Activated CD4-positive, alpha-beta T cell treated with anti-CD3 and anti-CD28 coated beads, Interleukin-10, Interleukin-2, amounts not matched to agents 100 ng/mL and 50 ng/mL, durations not matched to agents 16 hours and 8 hours (primary cell): ENCODE measurements around the gene CDKAL1.

Experiments used
- DNase-seq: peaks from one replicate; pipeline ENCODE4 v3.0.0-alpha.2; 2020

The CDKAL1 gene

DNA sequence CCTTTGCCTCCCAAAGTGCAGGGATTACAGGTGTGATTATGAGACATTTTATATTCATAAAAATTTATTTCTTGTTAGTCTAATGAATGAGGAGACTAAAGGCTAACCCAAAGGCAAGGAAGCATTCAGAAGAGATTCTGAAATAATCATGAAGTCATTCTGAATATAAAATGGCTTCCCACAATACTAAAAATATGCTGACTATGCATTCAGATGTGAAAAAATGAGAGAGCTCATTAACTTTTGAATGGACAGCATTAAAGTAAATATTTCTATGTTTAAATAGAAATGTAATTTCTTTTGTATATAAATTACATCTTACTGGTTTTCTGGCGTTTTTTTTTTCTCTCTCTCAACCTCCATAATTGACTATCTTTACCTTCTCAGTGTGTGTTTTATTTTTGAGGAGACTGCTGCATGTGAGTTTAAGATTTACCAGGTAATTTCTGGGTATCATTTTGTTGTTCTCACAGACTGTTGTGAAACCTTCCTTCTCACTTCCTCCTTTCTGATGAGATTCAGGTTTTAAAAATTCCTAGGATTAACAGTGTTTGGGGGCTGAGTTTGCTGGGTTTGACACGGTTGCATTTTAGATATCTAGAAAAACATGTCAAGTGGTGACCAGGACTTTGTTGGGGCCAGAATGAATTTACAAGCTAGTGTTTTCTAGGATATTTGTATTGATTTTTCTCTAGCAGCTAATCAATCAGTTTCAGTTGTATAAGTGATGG lies 316.6 kb downstream of the CDKAL1 start:
- no peak for DNase-seq

DNA sequence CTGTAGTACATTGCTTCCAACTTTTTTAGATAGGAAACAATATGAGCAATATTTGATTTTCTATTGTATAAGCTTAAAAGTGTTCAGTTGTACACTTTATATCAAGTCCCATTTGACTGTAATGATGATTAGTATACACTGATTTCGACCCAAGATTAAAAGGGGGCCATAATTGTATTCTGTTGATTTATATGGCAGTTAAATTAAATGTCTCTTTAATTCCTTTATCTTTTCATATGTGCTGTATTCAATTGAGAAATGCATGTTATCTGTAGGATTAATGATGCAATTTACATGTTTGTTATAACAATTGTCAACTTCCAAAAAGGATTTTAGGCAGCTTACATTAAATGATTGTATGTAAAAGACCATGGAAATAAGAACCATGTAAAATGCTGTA lies 317.5 kb downstream of the CDKAL1 start:
- DNase-seq: no peak

DNA sequence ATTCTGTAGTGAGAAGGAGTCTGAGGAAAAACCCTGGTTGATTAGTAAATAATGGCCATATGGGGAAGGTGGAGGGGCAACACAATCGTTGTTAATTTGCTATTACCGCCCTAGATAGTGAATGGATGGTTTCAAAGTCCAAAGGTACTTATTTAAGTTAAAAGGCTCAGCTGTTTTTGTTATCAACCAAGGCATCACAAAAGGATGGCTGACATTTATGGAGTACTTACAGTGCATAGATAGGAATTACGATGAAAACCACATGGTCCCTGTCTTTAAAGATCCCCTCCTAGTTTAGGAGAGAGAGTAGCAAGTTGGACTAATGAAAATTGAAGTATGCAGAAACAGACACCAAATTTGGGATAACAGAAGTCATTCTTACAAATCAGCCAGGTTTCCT lies 319.6 kb downstream of the CDKAL1 start:
- no peak for DNase-seq

DNA sequence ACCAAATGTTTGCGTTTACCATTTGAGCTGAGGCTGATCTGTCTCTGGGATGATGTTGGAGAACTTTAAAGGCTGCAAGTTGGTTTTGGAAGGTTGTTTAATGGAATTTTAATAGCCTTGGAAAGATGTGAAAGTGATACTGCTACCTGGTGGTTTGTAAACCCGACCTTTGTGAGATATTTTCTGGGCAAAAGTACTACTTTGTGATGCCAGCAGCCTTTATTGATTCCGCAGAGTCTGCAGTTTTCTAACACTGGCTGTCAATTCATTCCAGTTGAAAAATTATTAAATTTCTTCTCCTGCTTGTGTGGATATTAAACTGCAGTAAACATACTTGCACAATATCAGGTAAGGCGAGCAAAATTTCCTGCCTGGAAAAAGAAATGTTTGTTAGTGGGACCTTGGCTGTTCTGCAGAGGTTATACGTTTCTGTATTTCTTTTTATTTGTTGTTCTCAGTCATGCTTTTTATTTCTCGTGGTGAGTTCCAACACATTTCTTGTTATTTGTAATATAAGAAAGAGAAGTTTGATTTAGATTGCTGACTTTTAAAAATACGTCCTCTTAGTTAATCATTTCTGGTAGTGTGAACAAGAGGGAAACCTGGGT lies 322.5 kb downstream of the CDKAL1 start:
- DNase-seq: no peak

DNA sequence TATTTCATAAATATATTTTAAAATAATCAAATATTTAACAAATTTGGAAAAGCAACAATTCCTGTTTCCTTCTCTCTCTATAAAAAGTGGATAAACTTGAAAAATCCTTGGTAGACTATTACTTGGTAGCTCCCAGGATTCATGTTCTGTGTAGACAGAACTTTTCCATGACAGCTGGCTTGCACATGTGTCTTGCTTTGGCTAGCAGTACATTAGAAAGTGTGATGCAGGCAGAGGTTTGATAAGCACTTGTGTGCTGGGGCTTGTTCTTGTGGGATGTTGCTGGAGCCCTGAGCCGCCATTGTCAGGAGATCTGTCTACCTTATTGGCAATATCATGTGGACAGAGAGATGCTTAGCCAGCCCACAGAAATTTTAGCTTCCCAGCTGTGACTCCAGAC lies 327.2 kb downstream of the CDKAL1 start:
- DNase-seq: no peak

DNA sequence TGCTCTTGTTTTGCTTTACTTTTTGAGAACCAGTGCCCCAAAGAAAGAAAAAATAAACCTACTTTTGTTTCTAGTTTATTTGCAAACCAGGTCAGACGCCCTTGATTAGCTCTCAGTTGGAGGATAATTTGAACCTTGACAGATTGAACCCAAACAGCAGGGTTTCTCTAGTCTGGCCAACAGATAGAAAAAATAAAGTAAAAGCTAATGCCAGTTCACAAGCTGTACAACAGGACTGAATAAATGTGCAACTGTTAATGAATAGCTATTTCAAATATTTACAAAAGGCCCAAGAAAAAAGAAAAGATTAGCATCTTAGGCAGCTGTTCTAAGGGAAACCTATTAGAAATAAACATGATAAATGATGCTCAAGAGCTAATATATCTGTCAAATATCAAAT lies 331.8 kb downstream of the CDKAL1 start:
- no peak for DNase-seq

DNA sequence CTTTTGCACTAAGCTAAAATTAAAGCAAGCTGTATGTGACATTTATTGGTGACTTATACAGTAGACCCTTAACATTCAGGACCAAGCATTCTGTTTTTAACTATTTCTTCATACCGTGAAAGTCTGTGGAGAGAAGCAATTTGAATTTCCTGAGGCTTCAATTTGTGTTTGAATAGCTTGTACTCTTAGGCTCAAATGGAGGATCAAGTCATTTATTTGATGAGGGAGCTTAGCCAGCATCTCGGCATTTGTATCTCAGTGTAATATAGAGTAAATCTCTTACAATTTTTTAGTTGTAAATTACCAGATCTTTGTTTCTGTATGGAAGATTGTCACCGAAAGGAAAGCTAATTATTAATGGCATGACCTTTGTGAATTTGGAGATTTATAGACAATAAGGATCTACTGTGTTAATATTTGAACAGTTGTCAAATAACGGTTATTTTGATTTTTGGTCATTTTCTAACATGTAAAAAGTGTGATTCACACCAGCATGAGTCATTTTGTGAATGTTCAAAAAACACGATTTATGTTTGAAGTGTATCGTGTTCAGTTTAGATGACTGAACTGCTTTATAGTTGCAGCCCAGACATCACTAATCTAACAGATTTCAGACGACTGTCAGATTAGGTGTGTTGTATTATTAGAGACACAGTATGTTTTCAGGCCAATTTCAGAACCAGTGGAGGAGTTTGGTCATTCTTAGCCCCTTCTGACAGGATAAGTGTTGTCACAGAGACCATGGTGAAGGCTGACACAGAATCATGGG lies 332.9 kb downstream of the CDKAL1 start:
- DNase-seq: peak; percentile 10

DNA sequence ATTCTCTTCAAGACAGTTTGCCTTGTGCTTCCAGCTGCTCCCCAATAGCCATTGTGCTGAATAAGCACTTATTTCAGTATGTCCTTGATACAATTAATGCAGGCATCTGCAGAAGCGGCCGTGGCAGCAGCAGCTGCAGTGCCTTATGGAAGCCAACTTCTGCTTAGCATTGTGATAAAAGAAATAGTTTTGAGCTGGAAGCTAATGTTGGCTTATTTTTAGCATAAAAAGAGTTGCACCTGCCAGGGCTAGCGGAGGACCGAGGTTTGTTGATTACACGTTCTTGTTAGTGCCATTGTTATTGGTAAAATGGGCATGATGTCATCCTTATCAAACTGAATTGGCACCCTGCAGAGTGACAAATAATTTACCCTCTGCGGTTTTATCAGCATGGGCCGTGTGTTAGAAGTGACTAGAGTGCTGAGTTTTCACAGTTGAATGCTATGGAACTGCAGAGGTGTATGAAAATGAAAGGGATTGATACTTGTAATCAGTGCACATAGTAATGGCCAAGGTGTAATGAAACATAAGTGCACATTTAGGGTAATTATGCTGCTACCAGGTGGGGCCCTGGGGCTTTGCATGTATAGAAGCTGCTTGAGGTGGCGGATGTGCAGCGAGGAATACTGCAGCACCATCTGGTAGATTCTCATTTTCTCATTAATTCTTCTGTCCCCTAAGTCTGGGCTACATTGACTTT lies 334.3 kb downstream of the CDKAL1 start:
- DNase-seq: no peak

DNA sequence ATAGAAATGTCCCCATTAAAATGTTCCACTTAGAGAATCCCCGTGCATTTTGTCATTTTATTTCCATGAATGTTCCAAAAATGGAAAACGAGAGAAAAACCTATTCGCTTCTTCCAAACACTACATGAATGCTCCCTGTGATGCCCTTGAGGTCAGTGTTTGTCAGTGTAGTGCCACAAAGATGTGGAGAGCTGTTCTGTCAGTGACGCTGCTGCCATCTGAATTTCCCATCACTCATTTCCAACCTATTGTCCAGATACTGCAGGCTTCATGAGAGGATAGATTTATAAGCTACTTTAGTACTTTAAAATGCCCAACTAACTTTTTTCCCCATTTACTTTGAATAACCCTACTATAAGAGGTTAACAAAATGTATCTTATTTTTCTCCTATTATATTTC lies 335.8 kb downstream of the CDKAL1 start:
- DNase-seq: no peak

DNA sequence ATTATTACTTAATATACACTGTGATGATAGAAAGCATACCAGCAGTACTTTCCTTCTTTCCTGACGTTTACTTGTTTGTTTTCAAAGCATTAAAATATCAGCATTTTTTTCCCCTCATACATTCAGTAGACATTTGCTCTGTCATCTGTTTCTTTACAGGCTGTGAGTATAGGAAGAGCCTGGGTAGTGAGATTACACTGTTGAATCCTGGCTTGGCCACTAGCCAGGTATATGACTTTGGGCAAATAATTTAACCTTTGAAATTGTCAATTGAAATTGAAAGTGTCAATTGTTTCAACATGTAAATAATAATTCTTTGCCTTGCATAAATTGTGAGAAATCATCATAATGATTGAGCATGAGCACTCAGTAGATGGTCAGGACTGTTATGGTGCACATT lies 336.2 kb downstream of the CDKAL1 start:
- DNase-seq: no peak

DNA sequence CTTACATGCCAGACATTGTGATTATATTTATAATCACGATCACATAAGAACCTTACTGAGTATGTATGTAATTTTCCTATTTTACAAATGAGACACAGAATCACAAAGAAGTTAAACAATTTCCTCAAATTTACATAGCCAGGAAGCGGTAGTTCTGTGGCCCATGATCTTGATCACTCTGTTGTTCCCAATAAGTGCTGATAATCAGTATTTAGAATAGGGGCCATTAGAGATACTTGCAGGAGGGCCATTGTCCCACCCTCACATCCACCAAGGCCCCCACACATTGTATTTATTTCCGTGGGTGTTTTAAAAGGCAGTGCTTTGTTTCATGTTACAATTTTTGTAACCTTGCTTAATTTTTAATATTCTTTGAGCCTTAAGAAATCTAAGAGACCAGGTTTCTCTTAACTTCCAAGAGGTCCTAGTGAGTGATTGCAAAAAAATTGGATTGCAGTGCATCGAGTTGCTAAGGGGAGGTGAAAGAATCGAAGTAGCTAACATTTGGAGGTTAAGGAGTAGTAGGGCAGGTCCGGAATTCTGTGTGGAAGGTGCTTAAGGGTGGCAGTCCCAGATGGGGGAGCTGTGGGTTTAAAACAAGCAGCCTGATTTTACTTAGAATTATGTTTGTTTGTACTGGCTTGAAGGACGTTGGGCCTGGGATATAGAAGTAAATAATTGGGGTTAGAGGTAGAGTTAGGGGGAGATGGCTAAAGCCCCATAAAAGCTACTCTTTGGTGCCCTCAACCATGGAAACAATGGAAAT lies 339.4 kb downstream of the CDKAL1 start:
- DNase-seq: no peak

DNA sequence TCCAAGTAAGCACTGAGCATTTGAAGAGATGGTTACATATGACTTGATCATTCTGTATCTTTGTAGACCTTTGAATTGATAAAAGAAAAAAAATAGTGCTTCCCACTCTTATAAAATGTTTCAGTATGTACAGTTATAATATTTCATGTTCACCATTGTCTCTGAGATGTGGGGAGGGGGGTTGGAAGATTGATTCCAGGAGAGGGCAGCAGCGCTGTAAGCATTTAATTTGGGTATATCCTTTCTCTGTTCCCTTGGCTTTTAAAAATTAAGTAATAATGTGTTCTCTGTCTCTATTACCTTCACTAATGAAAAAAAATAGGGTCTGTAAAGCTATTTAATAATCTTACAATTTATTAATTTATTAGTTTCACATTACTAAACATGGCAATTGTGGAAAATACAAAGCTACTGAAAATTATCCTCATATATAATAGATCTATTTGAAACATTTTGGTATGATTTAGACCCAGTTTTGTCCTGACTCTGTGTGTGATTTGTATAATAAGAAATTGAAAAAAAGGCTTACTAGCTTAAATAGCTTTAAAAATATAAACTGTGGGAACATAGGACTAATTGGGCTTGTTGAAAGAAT lies 341.2 kb downstream of the CDKAL1 start:
- no peak for DNase-seq

DNA sequence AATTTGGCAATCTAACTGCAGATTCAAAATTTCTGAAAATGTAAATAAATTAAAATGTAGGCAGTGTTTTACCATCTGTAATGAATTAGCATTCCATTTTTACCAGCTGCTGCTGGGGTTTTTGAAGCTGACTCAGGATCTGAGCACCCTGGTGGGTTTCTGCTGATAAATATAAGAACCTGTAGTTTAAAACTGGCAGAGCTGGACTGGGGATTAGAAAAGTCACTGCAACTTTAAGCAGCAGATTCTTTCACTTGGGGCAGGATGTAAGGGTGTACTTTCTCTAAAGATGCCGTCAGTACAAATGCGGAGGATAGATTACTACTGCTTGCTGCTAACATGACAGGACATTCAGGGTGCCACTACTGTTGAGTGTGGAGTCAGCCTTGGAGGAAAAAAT lies 341.8 kb downstream of the CDKAL1 start:
- DNase-seq: no peak

DNA sequence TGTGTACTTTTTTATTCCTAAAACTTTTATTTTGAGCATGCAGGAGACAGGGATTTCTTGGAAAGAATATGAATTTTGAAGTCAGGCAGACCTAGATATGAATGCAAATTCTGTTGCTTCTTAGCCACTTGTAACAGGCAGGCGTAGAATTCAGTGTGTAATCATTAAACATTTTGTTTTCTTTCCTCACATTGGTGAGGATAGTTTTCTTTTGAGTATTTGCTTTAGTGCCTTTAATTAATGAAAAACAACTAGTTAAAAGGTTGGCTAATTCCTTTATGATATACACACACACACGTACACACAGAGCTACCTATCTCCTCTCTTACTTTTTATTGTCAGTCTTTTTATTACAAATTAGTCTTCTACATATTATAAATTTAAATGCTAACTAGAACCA lies 342.3 kb downstream of the CDKAL1 start:
- DNase-seq: no peak

DNA sequence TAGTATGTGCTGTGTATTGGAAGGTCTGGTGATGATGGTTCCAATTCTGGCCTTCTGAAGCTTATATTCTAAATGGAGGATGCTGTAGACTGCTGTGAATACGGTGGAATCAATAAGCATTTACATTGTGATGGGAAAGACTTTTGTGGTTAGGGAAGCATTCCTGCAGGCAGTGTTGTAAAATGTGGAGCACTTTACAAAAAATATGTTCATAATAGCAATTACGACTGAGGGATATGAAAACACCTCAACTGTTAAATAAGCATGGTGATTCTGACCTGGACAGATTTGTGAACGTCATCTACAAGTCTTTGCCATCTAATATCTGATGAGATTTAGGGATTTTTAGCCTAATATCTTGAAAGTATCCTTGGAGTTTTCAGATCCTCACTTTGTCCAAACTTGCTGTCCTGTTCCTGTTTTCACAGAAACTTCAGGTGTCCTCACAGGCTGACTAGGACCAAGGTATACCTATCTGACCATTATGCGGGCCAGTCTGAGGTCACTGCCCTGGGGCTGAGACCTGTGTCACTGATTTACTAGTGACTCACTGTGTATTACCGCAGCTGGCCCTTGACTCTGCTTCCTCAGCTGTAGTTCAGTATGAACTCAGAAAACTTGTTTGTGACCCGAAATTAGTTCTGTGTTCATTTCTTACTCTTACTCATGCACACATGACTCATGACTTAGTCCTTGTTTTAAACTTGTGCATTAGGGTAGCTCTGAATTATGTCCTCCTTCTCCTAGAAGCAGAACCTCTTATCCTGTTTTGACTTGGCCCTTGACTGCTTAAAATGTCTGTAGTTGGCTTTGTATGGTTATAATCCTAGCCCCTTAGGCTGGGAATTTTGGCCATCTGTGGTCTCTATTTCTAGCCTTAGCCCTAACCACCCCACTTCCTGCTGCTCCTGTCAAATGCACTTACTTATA lies 343.0 kb downstream of the CDKAL1 start:
- peak; percentile 87 for DNase-seq

DNA sequence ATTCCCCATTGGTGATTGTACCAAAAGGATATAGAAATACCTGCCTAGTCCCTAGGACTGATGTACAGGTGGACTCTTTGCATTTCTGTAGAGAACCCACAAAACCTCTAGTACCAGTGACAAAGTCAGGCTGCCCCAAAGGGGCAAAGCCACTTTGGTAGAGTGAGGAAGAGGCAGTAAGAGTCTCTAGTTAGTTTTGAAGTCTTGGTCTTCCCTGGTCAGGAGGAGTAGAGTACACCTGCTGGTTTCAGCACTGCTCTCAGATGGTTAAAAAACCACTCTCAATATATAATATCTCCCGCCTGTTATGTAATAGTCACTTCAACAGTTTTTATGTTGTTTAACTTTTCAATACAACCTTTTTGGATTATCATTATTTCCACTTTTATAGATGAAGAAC lies 344.9 kb downstream of the CDKAL1 start:
- no peak for DNase-seq

DNA sequence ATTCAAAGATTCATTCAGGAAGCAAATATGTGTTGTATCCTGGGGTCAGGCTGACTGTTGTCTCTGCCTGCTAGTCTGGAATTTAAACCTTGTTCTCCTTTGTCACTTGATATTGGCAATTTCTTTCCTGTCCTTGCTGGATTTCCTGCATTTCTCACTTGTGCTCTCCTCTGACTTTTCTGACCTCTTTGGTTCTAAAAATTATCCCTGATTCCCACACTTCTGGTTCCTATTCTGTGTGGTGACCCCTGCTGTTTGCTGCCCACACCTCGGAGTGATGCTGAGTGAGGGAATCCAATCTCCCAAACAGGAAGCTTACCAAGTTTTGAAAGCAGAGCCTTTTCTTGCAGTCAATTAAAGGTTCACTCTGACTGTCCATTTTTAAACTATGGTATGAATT lies 345.3 kb downstream of the CDKAL1 start:
- DNase-seq: no peak

DNA sequence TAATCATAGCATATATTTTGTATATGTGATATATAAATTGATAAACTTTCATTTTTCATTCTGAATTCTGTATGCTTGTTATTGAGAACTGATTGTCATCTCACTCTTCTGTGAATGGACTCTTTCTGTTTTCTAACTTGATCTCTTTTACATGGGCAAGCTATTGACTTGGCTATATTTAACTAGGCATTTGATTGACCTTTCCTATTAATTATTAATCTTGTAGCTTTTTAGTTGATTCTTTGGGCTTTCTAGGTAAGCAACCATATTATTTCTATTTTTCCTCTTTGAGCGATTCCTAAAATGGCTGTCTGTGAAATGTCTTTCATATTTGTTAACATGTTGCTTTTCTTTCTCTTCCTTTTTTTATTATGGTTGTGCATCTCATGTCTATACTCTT lies 347.1 kb downstream of the CDKAL1 start:
- DNase-seq: no peak

DNA sequence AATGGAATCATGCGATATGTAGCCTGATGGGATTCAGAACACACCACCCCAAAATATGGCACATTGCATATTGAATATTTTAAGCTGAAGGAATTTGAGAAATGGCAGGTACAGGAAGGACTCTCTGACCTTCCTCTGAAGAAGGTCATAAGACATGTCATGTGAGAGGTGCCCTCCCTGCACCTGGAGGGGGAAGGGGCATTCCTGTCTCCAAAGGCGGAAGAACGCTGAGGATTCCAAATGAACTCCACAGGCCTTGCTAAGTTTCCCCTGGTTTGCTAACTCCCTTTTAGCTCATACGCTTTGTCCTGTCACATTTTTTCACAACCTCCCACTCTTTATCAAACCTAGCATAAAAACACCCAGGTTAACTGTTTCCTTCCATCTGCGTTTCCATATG lies 347.8 kb downstream of the CDKAL1 start:
- no peak for DNase-seq

DNA sequence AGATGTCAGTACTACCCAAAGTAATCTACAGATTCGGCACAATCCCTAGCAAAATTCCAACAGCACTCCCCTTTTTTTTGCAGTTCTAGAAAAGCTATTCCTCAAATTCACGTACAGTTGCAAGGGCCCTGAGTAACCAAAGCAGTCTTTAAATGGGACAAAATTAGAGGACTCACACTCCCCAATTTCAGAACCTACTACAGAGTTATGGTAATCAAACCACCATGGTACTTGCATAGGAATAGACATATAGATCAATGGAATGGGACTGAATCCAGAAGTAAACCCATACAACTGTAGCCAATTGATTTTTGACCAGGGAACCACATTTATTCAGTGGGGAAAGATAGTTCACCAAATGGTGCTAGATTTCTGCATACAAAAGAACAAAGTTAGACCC lies 350.8 kb downstream of the CDKAL1 start:
- no peak for DNase-seq

DNA sequence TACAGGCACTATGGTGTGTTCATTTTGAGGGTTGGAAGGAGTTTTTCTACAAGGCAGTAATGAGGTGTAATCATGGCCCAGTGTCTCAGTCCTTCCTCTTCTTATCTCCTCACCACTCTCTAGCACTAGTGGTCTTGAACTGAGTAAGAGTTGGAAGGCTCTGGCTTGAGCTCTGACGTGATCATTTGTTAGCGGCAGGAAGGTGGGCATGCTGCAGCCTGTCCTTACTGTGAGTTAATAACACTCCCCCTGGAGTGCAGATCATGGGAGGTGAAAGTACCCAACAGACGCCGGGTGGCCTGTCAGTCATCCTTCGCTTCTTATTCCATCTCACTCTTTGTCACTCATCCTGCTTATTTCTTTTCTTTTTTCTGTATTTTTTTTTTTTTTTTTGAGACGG lies 356.9 kb downstream of the CDKAL1 start:
- no peak for DNase-seq
